Stimulated activated naive B cell treated with anti-CD40 and anti-IgM and Interleukin-4, amounts not matched to agents 10 μg/mL and 1 μg/mL and 100 μg/mL, for 72 hours (primary cell): ENCODE results near the gene LPCAT1.
A peak's percentile ranks its signal among the peaks of the same experiment; 100 is the strongest.

Source experiments
- ATAC-seq, 2 donors: fragments of 150-1000 bp; cut with Tn5 transposase; replicated peaks; 2 replicates each; pipeline ENCODE4 v1.10.0; 2021; ENCODE audit warnings: moderate library complexity in 1 of 2
- DNase-seq: peaks from one replicate; pipeline ENCODE4 v3.0.0; 2021
- H3K27ac Mint-ChIP-seq: one replicate; pipeline ENCODE4 v1.8.0; 2022; ENCODE audit warnings: mild to moderate bottlenecking, mixed read lengths
- H3K27me3 Mint-ChIP-seq, 2 donors: one replicate each; pipeline ENCODE4 v1.8.0; 2022; ENCODE audit warnings: mixed read lengths in 2 of 2
- H3K36me3 Mint-ChIP-seq, 2 donors: one replicate each; pipeline ENCODE4 v1.8.0; 2022; ENCODE audit warnings: mixed read lengths in 2 of 2, mild to moderate bottlenecking in 1 of 2
- H3K4me1 Mint-ChIP-seq, 2 donors: one replicate each; pipeline ENCODE4 v1.8.0; 2022; ENCODE audit warnings: mixed read lengths in 2 of 2, mild to moderate bottlenecking in 1 of 2
- H3K4me3 Mint-ChIP-seq, 2 donors: one replicate each; pipeline ENCODE4 v1.8.0; 2022; ENCODE audit warnings: mild to moderate bottlenecking in 2 of 2, mixed read lengths in 2 of 2, moderate library complexity in 1 of 2
- H3K9me3 Mint-ChIP-seq, 2 donors: one replicate each; pipeline ENCODE4 v1.8.0; 2022; ENCODE audit warnings: mixed read lengths in 2 of 2, mild to moderate bottlenecking in 1 of 2

LPCAT1 gene

DNA sequence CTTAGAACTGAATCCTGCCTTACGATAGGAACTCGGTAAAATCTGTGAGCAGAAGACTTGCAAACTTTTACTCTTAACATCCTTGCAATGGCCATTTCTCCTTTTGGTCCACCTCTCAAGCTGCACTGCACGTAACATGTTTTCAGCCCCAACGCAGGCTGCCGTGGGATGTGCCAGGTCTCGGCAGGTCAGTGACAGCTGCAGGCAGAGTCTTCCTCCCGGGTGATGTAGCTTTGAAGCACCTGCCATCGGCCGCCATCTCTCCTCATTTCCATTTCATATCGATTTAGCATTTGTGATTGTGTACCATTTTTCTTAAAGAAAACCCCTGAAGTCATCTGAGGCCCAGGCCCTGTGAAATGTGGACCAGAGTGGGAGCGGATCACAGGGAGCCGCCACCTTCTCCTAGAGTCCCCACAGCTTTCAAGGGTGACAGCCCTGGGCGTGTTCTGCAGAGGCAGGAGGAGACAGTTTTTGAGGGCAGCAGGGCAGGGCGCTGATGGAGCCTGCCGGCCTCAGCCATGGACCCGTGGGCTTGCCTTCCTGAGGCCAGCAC is 25.8 kb upstream of the LPCAT1 start:
- Mint-ChIP-seq H3K4me3 (no peak overlapping the region), H3K4me1 (peaks cover 6 to 8% of the 10 kb centered on the region in 2 donors), H3K27ac (no peak overlapping the region), H3K36me3 (peaks cover 2 to 10% of the 10 kb centered on the region in 2 donors), H3K9me3 (peaks cover 2 to 4% of the 10 kb centered on the region in 2 donors), H3K27me3 (peaks cover 0 to 11% of the 10 kb centered on the region in 2 donors)
- DNase-seq: no peak
- no peak for ATAC-seq

DNA sequence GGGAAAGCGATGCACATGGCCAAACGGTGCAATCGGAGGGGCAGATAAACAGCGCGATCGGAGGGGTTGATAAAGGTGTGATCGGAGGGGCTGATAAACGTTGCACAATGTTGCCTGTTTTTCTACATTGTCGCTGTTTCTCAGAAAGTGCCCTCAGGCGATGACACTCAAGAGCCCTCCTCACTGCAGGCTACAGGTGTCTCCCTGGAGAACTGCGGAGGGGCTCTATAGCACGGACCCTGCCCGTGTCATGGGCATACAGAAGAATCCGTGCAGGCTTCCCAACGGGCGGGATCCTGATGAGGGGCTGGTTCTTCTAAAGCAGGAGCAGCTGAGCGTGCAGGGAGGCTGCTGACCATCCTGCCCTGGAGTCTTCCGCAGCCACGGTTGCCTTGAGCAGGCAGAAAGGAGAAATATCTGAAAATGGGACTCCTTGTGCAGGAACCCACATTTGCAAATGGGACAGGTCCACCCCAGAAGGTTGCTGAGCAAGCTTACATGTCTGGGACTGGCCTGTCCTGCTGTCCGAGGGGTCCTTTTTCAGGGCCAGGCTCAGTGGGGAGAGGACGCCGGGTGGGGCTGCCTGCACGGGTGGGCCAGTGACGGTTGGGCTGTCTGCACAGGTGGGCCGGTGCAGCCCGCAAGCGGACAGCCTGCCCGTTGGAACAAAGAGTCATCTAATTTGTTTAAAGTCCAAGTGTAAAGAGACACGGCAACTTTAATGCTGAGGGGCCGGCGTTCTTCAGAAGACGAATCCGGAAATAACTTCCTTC is 25.1 kb upstream of the LPCAT1 start:
- peaks cover 2 to 4% of the 10 kb centered on the region in 2 donors for H3K9me3 Mint-ChIP-seq
- H3K36me3 Mint-ChIP-seq: peaks cover 2 to 10% of the 10 kb centered on the region in 2 donors
- ATAC-seq (no peak), DNase-seq (no peak)
- H3K27ac Mint-ChIP-seq: no peak overlapping the region
- H3K4me1 Mint-ChIP-seq: peaks cover 6 to 8% of the 10 kb centered on the region in 2 donors
- peaks cover 0 to 5% of the 10 kb centered on the region in 2 donors for H3K27me3 Mint-ChIP-seq
- no peak overlapping the region for H3K4me3 Mint-ChIP-seq

DNA sequence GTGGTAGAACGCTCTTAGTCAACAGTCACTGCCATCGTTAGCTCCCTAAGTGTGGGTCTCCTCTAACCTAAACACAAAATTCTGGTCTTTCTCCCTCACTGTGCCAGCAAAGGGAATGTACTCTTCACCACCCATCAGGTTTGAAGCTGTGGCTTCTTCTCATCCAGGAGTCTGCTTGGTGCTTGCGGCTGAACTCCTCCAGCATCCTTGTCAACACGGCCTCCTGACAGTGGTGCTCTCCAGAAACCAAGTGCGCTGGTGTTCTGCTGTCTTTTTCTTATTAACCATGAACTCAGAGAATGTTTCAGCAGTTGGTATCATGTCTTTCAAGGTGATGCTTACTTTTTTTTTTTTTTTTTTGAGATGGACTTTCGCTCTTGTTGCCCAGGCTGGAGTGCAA is 23.9 kb upstream of the LPCAT1 start:
- Mint-ChIP-seq H3K4me1 (peaks cover 6 to 8% of the 10 kb centered on the region in 2 donors), H3K27ac (no peak overlapping the region), H3K9me3 (peaks cover 2 to 4% of the 10 kb centered on the region in 2 donors), H3K36me3 (peaks cover 2 to 10% of the 10 kb centered on the region in 2 donors), H3K4me3 (no peak overlapping the region), H3K27me3 (peaks cover 0 to 5% of the 10 kb centered on the region in 2 donors)
- ATAC-seq: no peak
- DNase-seq: no peak

GRCh38 chr5:1547236-1547635 is 23.5 kb upstream of the LPCAT1 start:
- no peak for ATAC-seq
- H3K9me3 Mint-ChIP-seq: peaks cover 2 to 4% of the 10 kb centered on the region in 2 donors
- H3K4me1 Mint-ChIP-seq: peaks cover 6 to 8% of the 10 kb centered on the region in 2 donors
- H3K36me3 Mint-ChIP-seq: peaks cover 2 to 10% of the 10 kb centered on the region in 2 donors
- H3K27ac Mint-ChIP-seq: no peak overlapping the region
- peaks cover 0 to 5% of the 10 kb centered on the region in 2 donors for H3K27me3 Mint-ChIP-seq
- DNase-seq: no peak
- H3K4me3 Mint-ChIP-seq: no peak overlapping the region

GRCh38 chr5:1546556-1546955 is 22.8 kb upstream of the LPCAT1 start:
- no peak for DNase-seq
- Mint-ChIP-seq H3K27me3 (peaks cover 0 to 5% of the 10 kb centered on the region in 2 donors), H3K27ac (no peak overlapping the region), H3K4me3 (no peak overlapping the region), H3K36me3 (peaks cover 2 to 8% of the 10 kb centered on the region in 2 donors), H3K9me3 (peaks cover 2 to 4% of the 10 kb centered on the region in 2 donors), H3K4me1 (peaks cover 6 to 8% of the 10 kb centered on the region in 2 donors)
- ATAC-seq: no peak

DNA sequence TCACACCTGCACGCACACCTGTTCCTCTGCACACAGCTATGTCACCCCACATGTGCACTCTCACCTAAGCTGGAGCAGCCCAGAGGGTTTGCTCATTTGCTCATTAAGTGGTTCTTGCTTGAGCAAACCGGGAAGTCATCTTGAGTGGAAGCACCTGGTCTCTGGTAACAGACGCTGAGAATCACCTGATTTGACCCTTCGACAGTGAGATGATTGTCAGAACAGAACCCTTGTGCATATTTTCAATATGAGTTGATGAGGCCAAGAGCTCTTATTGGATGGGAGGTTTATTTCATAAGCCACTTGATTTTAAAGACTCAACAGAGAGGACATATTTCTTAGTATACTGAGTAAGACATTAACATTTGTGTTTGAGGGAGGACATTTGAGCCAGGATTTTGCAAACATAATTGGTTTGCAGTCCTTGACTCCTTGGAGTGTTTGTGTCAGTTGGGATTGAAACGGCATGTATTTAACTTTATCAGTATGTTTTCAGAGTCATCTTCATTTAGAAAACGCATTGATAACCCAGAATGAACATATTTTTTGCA is 22.1 kb upstream of the LPCAT1 start:
- DNase-seq (no peak), ATAC-seq (peak; percentile 36 to 48)
- Mint-ChIP-seq H3K27me3 (peaks cover 0 to 5% of the 10 kb centered on the region in 2 donors), H3K36me3 (peaks cover 2 to 7% of the 10 kb centered on the region in 2 donors), H3K4me1 (peaks cover 6 to 8% of the 10 kb centered on the region in 2 donors), H3K9me3 (peaks cover 2 to 4% of the 10 kb centered on the region in 2 donors), H3K4me3 (no peak overlapping the region), H3K27ac (peak overlapping the region; percentile 15)

DNA sequence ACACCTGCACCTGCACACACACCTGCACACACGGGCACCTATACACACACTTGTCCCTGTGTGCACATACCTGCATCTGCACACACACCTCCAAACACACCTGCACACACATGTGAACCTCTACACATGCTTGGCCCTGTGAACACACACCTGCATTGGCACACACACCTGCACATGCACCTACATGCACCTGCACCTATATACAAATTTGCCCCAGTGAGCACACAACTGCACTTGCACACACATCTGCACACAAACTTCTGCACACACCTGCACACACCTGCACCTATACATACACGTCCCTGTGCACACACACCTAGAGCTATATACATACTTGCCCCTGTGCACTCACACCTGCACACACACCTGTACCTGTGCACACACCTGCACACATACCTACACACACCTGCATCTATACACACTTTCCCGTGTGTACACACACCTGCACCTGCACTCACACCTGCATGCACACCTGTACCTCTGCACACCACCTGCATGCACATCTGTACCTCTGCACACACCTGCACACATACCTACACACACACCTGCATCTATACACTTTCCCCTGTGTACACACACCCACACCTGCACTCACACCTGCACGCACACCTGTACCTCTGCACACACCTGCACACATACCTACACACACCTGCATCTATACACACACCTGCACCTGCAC is 21.5 kb upstream of the LPCAT1 start:
- Mint-ChIP-seq H3K4me1 (peaks cover 8 to 9% of the 10 kb centered on the region in 2 donors), H3K36me3 (peaks cover 2 to 7% of the 10 kb centered on the region in 2 donors), H3K27me3 (peaks cover 0 to 5% of the 10 kb centered on the region in 2 donors), H3K9me3 (peaks cover 2 to 4% of the 10 kb centered on the region in 2 donors), H3K4me3 (no peak overlapping the region), H3K27ac (peak overlapping the region; percentile 15)
- DNase-seq (no peak), ATAC-seq (no peak)

DNA sequence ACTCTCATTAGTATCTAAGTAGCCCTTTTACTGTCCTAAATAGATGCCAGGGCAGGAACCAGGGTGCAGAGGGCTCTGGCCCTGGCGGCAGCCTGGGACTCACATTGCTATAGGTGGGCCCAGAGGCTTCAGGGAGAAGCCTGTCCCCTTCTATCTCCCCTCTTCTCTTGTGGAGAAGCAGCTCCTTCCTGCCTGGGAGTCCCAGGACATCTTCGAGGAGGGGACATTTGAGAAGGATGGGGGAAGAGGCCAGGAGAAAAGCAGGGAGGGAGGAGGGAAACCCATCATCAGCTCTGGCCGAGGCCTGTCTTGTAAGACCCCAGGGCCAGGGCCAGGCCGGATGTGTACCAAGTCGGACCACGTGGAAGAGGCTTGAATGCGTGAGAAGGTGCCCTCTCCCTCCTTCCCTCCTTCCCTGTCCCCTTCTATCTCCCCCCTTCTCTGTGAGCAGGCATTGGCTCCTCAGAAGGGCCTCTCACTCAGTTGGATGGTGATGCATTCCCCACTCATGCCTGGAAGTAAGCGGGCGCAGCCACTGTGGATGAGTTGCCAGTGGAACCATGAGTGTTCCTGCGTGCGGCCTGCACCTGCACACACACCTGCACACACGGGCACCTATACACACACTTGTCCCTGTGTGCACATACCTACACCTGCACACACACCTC is 20.7 kb upstream of the LPCAT1 start:
- Mint-ChIP-seq H3K9me3 (peaks cover 2 to 4% of the 10 kb centered on the region in 2 donors), H3K36me3 (peaks cover 2 to 7% of the 10 kb centered on the region in 2 donors), H3K4me3 (no peak overlapping the region), H3K4me1 (peaks cover 8 to 9% of the 10 kb centered on the region in 2 donors), H3K27me3 (peaks cover 0 to under 1% of the 10 kb centered on the region in 2 donors), H3K27ac (no peak overlapping the region)
- DNase-seq (no peak), ATAC-seq (no peak)

- Mint-ChIP-seq H3K4me1 (peaks cover 11 to 15% of the 10 kb centered on the region in 2 donors), H3K4me3 (no peak overlapping the region), H3K9me3 (peaks cover 2 to 4% of the 10 kb centered on the region in 2 donors), H3K36me3 (peaks cover 2 to 7% of the 10 kb centered on the region in 2 donors), H3K27ac (no peak overlapping the region), H3K27me3 (no peaks in the 10 kb centered on the region)
- DNase-seq: no peak
- no peak for ATAC-seq
Measured at GRCh38 chr5:1543398-1544293, 19.9 kb upstream of the LPCAT1 start.

DNA sequence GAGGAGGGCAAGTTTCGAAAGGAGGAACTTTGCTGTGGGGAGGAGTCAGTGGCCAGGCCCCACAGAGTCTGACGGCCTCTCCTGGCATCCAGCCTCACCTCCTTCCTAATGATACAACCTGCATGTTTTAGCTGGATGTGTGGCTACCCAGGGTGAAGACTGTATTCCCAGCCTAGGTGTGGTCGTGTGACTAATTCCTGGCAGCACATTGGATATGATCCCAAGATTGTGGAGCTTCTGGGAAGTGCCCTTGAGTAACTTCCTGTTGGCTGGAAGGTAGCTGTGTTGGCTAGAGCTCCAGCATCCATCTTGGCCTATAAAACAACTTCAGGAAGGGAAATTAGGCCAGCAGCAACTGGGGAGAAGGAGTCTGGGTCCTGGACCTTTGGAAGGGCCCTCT is 19.0 kb upstream of the LPCAT1 start:
- Mint-ChIP-seq H3K36me3 (peaks cover 2 to 4% of the 10 kb centered on the region in 2 donors), H3K4me1 (peaks cover 17 to 20% of the 10 kb centered on the region in 2 donors), H3K9me3 (peaks cover 2 to 4% of the 10 kb centered on the region in 2 donors), H3K27ac (no peak overlapping the region), H3K4me3 (no peak overlapping the region), H3K27me3 (no peaks in the 10 kb centered on the region)
- no peak for DNase-seq
- no peak for ATAC-seq

- H3K9me3 Mint-ChIP-seq: peaks cover 2 to 4% of the 10 kb centered on the region in 2 donors
- no peak overlapping the region for H3K4me3 Mint-ChIP-seq
- peaks cover 17 to 23% of the 10 kb centered on the region in 2 donors for H3K4me1 Mint-ChIP-seq
- H3K27ac Mint-ChIP-seq: no peak overlapping the region
- H3K27me3 Mint-ChIP-seq: no peaks in the 10 kb centered on the region
- peaks cover 2 to 4% of the 10 kb centered on the region in 2 donors for H3K36me3 Mint-ChIP-seq
- no peak for DNase-seq
- ATAC-seq: no peak
Measured at GRCh38 chr5:1541702-1542400, 18.1 kb upstream of the LPCAT1 start.

- H3K4me3 Mint-ChIP-seq: no peak overlapping the region
- peaks cover 2 to 5% of the 10 kb centered on the region in 2 donors for H3K36me3 Mint-ChIP-seq
- H3K27ac Mint-ChIP-seq: peak overlapping the region; percentile 51
- ATAC-seq (no peak), DNase-seq (no peak)
- peaks cover 2 to 4% of the 10 kb centered on the region in 2 donors for H3K9me3 Mint-ChIP-seq
- H3K27me3 Mint-ChIP-seq: no peaks in the 10 kb centered on the region
- peaks cover 24 to 31% of the 10 kb centered on the region in 2 donors for H3K4me1 Mint-ChIP-seq
Measured at GRCh38 chr5:1540831-1541701, 17.3 kb upstream of the LPCAT1 start.
